Liver (tissue), 9 donors: ENCODE measurements around the gene GATM. TPM values are rescaled to one million over a fixed set of nuclear protein-coding genes. Genes with fewer than 3 reads are reported as not detected.

Source experiments
- DNase-seq: peaks from one replicate; pipeline ENCODE4 v3.0.0-alpha.2; 2017; ENCODE audit warnings: low spot score
- H3K27ac ChIP-seq, 2 donors: one replicate each; pipeline ENCODE4 v1.7.0; 2013; ENCODE audit warnings: inconsistent platforms in 2 of 2, low read length in 2 of 2, control low read depth in 1 of 2, low read depth in 1 of 2, mild to moderate bottlenecking in 1 of 2
- H3K27me3 ChIP-seq, 4 donors: one replicate each; pipeline versions ENCODE4 v1.6.1 to v1.7.0; 2013; ENCODE audit warnings: low read length in 3 of 4, inconsistent platforms in 1 of 4, mild to moderate bottlenecking in 1 of 4, moderate library complexity in 1 of 4; ENCODE audit not compliant: control insufficient read depth in 4 of 4, insufficient read depth in 4 of 4
- H3K36me3 ChIP-seq, 4 donors: one replicate each; pipeline versions ENCODE4 v1.6.1 to v1.7.0; 2013; ENCODE audit warnings: low read length in 3 of 4, mild to moderate bottlenecking in 3 of 4, low read depth in 1 of 4, moderate library complexity in 1 of 4; ENCODE audit not compliant: control insufficient read depth in 4 of 4, insufficient read depth in 3 of 4
- H3K4me1 ChIP-seq, 4 donors: one replicate each; pipeline versions ENCODE4 v1.6.1 to v1.7.0; 2013; ENCODE audit warnings: low read length in 3 of 4, mild to moderate bottlenecking in 3 of 4, moderate library complexity in 1 of 4; ENCODE audit not compliant: control insufficient read depth in 4 of 4, insufficient read depth in 4 of 4
- H3K4me3 ChIP-seq, 3 donors: one replicate each; pipeline versions ENCODE4 v1.6.1 to v1.7.0; 2013; ENCODE audit warnings: low read length in 3 of 3, control low read depth in 1 of 3, low read depth in 1 of 3, mild to moderate bottlenecking in 1 of 3
- H3K9ac ChIP-seq, 2 donors: one replicate each; pipeline ENCODE4 v1.7.0; 2013; ENCODE audit warnings: low read length in 2 of 2, mild to moderate bottlenecking in 2 of 2, moderate library complexity in 2 of 2, control low read depth in 1 of 2, low read depth in 1 of 2
- H3K9me3 ChIP-seq, 4 donors: one replicate each; pipeline versions ENCODE4 v1.6.1 to v1.7.0; 2013; ENCODE audit warnings: low read length in 3 of 4; ENCODE audit not compliant: control insufficient read depth in 4 of 4
- ATF3 ChIP-seq: IDR thresholded peaks from 2 replicates; pipeline ENCODE4 v1.6.1; 2016; ENCODE audit warnings: antibody characterized with exemption
- EGR1 ChIP-seq, 2 donors: IDR thresholded peaks; 2 replicates each; pipeline ENCODE4 v1.6.1; 2016 to 2018; ENCODE audit warnings: antibody characterized with exemption in 2 of 2, low read depth in 2 of 2
- FOXA1 ChIP-seq: IDR thresholded peaks from 2 replicates; pipeline ENCODE4 v1.6.1; 2016; ENCODE audit warnings: antibody characterized with exemption
- FOXA2 ChIP-seq: IDR thresholded peaks from 2 replicates; pipeline ENCODE4 v1.6.1; 2016; ENCODE audit warnings: antibody characterized with exemption
- GABPA ChIP-seq, 2 donors: IDR thresholded peaks in 1 of 2; conservative IDR thresholded peaks in 1 of 2; 2 replicates each; pipeline ENCODE4 v1.6.1; 2016; ENCODE audit warnings: antibody characterized with exemption in 2 of 2, mild to moderate bottlenecking in 1 of 2, moderate library complexity in 1 of 2
- HNF4A ChIP-seq, 2 donors: conservative IDR thresholded peaks; 2 replicates each; pipeline ENCODE4 v1.6.1; 2016; ENCODE audit warnings: antibody characterized with exemption in 2 of 2, mild to moderate bottlenecking in 2 of 2
- HNF4G ChIP-seq: IDR thresholded peaks from 2 replicates; pipeline ENCODE4 v1.6.1; 2016; ENCODE audit warnings: antibody characterized with exemption
- JUND ChIP-seq, 2 donors: IDR thresholded peaks; 2 replicates each; pipeline ENCODE4 v1.6.1; 2016; ENCODE audit warnings: antibody characterized with exemption in 2 of 2
- MAX ChIP-seq: IDR thresholded peaks from 2 replicates; pipeline ENCODE4 v1.6.1; 2016; ENCODE audit warnings: antibody characterized with exemption
- NR2F2 ChIP-seq: IDR thresholded peaks from 2 replicates; pipeline ENCODE4 v1.6.1; 2016; ENCODE audit warnings: antibody characterized with exemption
- RAD21 ChIP-seq, 2 donors: IDR thresholded peaks; 2 replicates each; pipeline ENCODE4 v1.6.1; 2016; ENCODE audit warnings: antibody characterized with exemption in 2 of 2, mild to moderate bottlenecking in 2 of 2
- RXRA ChIP-seq, 2 donors: IDR thresholded peaks; 2 replicates each; pipeline ENCODE4 v1.6.1; 2017 to 2018; ENCODE audit warnings: antibody characterized with exemption in 2 of 2, mild to moderate bottlenecking in 1 of 2
- SP1 ChIP-seq: IDR thresholded peaks from 2 replicates; pipeline ENCODE4 v1.6.1; 2018; ENCODE audit warnings: antibody characterized with exemption, mild to moderate bottlenecking
- TAF1 ChIP-seq: conservative IDR thresholded peaks from 2 replicates; pipeline ENCODE4 v1.6.1; 2016; ENCODE audit warnings: antibody characterized with exemption, mild to moderate bottlenecking
- YY1 ChIP-seq: IDR thresholded peaks from 2 replicates; pipeline ENCODE4 v1.6.1; 2016; ENCODE audit warnings: antibody characterized with exemption, mild to moderate bottlenecking
- polyA plus RNA-seq, 2 donors: library from polyadenylated mRNA; stranded (reverse) in 1 of 2; unstranded in 1 of 2; fragments of 200-250 nt in 1 of 2; fragments of >200 nt in 1 of 2; fragmentation: Nextera tagmentation in 1 of 2; extraction: Ambion mirVana in 1 of 2; gene quantifications; one replicate each; pipeline versions ENCODE4 v1.2.1 to v1.2.3, GENCODE V29; 2013 to 2015
- total RNA-seq, 2 donors: library from RNA; depleted of rRNA; stranded (reverse); fragments of >200 nt; gene quantifications; one replicate each; pipeline ENCODE4 v1.2.3, GENCODE V29; 2014
- TF ChIP-seq, protein P1 (sequence below): IDR thresholded peaks from 2 replicates; pipeline ENCODE4 v1.6.1; 2016; ENCODE audit warnings: antibody characterized with exemption
- TF ChIP-seq, protein P2 (sequence below): fragments of 150-350 bp; IDR thresholded peaks from 2 replicates; pipeline ENCODE4 v1.5.1; 2017; ENCODE audit warnings: improper control_type of control experiment, low read depth, low read length; ENCODE audit not compliant: missing input control
- TF ChIP-seq, protein P3 (sequence below): IDR thresholded peaks from 2 replicates; pipeline ENCODE4 v1.6.1; 2016; ENCODE audit warnings: antibody characterized with exemption, mild to moderate bottlenecking
- donor health status: healthy.
- donor health status: healthy.
- donor health status: healthy.
- donor health status: healthy.
- donor health status: healthy.

The GATM gene
- total and polyA plus RNA-seq, 4 donors, result 401 to 1,079 (median 674) TPM

GRCh38 chr15:45347989-45348388 lies 30.4 kb downstream of the GATM start:
- Histone ChIP-seq H3K9me3 (no peaks in the 10 kb centered on the region), H3K4me1 (peaks cover 0 to 51% (median 43%) of the 10 kb centered on the region in 4 donors), H3K27me3 (no peaks in the 10 kb centered on the region), H3K27ac (no peak overlapping the region), H3K36me3 (no peaks in the 10 kb centered on the region), H3K4me3 (no peak overlapping the region), H3K9ac (no peak overlapping the region)
- TF ChIP-seq, protein P1, sequence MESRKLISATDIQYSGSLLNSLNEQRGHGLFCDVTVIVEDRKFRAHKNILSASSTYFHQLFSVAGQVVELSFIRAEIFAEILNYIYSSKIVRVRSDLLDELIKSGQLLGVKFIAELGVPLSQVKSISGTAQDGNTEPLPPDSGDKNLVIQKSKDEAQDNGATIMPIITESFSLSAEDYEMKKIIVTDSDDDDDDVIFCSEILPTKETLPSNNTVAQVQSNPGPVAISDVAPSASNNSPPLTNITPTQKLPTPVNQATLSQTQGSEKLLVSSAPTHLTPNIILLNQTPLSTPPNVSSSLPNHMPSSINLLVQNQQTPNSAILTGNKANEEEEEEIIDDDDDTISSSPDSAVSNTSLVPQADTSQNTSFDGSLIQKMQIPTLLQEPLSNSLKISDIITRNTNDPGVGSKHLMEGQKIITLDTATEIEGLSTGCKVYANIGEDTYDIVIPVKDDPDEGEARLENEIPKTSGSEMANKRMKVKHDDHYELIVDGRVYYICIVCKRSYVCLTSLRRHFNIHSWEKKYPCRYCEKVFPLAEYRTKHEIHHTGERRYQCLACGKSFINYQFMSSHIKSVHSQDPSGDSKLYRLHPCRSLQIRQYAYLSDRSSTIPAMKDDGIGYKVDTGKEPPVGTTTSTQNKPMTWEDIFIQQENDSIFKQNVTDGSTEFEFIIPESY, result no peak
- TF ChIP-seq FOXA2 (no peak), ATF3 (no peak), YY1 (no peak), GABPA (IDR thresholded peaks at IDR 0.05 in 1 of 2, conservative IDR thresholded peaks at IDR 0.05 in 1 of 2) (no peak), FOXA1 (no peak), HNF4A (conservative IDR thresholded peaks at IDR 0.05) (no peak), JUND (IDR thresholded peaks at IDR 0.05) (no peak), RAD21 (IDR thresholded peaks at IDR 0.05) (no peak), SP1 (no peak), NR2F2 (no peak), HNF4G (no peak), TAF1 (no peak), EGR1 (IDR thresholded peaks at IDR 0.05; ENCODE audit: low read depth in 2 of 2) (no peak), RXRA (IDR thresholded peaks at IDR 0.05) (no peak), MAX (no peak)
- TF ChIP-seq, protein P2, sequence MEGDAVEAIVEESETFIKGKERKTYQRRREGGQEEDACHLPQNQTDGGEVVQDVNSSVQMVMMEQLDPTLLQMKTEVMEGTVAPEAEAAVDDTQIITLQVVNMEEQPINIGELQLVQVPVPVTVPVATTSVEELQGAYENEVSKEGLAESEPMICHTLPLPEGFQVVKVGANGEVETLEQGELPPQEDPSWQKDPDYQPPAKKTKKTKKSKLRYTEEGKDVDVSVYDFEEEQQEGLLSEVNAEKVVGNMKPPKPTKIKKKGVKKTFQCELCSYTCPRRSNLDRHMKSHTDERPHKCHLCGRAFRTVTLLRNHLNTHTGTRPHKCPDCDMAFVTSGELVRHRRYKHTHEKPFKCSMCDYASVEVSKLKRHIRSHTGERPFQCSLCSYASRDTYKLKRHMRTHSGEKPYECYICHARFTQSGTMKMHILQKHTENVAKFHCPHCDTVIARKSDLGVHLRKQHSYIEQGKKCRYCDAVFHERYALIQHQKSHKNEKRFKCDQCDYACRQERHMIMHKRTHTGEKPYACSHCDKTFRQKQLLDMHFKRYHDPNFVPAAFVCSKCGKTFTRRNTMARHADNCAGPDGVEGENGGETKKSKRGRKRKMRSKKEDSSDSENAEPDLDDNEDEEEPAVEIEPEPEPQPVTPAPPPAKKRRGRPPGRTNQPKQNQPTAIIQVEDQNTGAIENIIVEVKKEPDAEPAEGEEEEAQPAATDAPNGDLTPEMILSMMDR, result no peak
- TF ChIP-seq, protein P3, sequence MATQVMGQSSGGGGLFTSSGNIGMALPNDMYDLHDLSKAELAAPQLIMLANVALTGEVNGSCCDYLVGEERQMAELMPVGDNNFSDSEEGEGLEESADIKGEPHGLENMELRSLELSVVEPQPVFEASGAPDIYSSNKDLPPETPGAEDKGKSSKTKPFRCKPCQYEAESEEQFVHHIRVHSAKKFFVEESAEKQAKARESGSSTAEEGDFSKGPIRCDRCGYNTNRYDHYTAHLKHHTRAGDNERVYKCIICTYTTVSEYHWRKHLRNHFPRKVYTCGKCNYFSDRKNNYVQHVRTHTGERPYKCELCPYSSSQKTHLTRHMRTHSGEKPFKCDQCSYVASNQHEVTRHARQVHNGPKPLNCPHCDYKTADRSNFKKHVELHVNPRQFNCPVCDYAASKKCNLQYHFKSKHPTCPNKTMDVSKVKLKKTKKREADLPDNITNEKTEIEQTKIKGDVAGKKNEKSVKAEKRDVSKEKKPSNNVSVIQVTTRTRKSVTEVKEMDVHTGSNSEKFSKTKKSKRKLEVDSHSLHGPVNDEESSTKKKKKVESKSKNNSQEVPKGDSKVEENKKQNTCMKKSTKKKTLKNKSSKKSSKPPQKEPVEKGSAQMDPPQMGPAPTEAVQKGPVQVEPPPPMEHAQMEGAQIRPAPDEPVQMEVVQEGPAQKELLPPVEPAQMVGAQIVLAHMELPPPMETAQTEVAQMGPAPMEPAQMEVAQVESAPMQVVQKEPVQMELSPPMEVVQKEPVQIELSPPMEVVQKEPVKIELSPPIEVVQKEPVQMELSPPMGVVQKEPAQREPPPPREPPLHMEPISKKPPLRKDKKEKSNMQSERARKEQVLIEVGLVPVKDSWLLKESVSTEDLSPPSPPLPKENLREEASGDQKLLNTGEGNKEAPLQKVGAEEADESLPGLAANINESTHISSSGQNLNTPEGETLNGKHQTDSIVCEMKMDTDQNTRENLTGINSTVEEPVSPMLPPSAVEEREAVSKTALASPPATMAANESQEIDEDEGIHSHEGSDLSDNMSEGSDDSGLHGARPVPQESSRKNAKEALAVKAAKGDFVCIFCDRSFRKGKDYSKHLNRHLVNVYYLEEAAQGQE, result no peak
- no peak for DNase-seq
